Activated naive CD4-positive, alpha-beta T cell treated with anti-CD3 and anti-CD28 coated beads, Interleukin-2, amount 50 U/mL, for 72 hours (primary cell): ENCODE results near the gene RBM22. TPM values are rescaled to one million over a fixed set of nuclear protein-coding genes. Genes with fewer than 3 reads are reported as not detected.

Source experiments
- ATAC-seq, 2 donors: fragments of 150-1000 bp; cut with Tn5 transposase; 2 replicates each; pipeline ENCODE4 v1.10.0; 2021; ENCODE audit warnings: mild to moderate bottlenecking in 2 of 2, moderate library complexity in 2 of 2
- DNase-seq, 2 donors: peaks; one replicate each; pipeline ENCODE4 v3.0.0; 2021 to 2022; ENCODE audit warnings: low spot score in 2 of 2
- H3K27ac Mint-ChIP-seq, 2 donors: one replicate each; pipeline ENCODE4 v1.8.0; 2022; ENCODE audit warnings: mild to moderate bottlenecking in 2 of 2, mixed read lengths in 2 of 2
- H3K36me3 Mint-ChIP-seq, 2 donors: one replicate each; pipeline ENCODE4 v1.8.0; 2022; ENCODE audit warnings: mixed read lengths in 2 of 2
- H3K9me3 Mint-ChIP-seq, 2 donors: one replicate each; pipeline ENCODE4 v1.8.0; 2022; ENCODE audit warnings: mixed read lengths in 2 of 2
- total RNA-seq, 2 donors: library from RNA; stranded (reverse); gene quantifications; one replicate each; pipeline ENCODE4 v1.2.3, GENCODE V29; 2022

The RBM22 gene
- total RNA-seq, 2 donors from 2014 or later, result 62.0 to 104 TPM

GRCh38 chr5:150660108-150660831, 40.6 kb downstream of the RBM22 start:
- DNase-seq (no peak), ATAC-seq (no peak)
- Mint-ChIP-seq H3K27ac (no peak overlapping the region), H3K36me3 (no peaks in the 10 kb centered on the region), H3K9me3 (no peaks in the 10 kb centered on the region)

- Mint-ChIP-seq H3K9me3 (no peaks in the 10 kb centered on the region), H3K27ac (no peak overlapping the region), H3K36me3 (no peaks in the 10 kb centered on the region)
- no peak for ATAC-seq
- peak in 1 of 2 donors; percentile 26 for DNase-seq
These were observed 41.3 kb downstream of the RBM22 start for GRCh38 chr5:150659360-150660107.

GRCh38 chr5:150658699-150659265, 42.1 kb downstream of the RBM22 start:
- ATAC-seq (no peak), DNase-seq (no peak)
- no peaks in the 10 kb centered on the region for H3K36me3 Mint-ChIP-seq
- no peak overlapping the region for H3K27ac Mint-ChIP-seq
- H3K9me3 Mint-ChIP-seq, result no peaks in the 10 kb centered on the region

GRCh38 chr5:150658121-150658520, 42.7 kb downstream of the RBM22 start:
- Mint-ChIP-seq H3K9me3 (no peaks in the 10 kb centered on the region), H3K36me3 (no peaks in the 10 kb centered on the region), H3K27ac (no peak overlapping the region)
- DNase-seq (no peak), ATAC-seq (no peak)

GRCh38 chr5:150656191-150657132, 44.4 kb downstream of the RBM22 start:
- no peak overlapping the region for H3K27ac Mint-ChIP-seq
- H3K9me3 Mint-ChIP-seq, result no peaks in the 10 kb centered on the region
- no peaks in the 10 kb centered on the region for H3K36me3 Mint-ChIP-seq
- peak; percentile 75 to 84 for DNase-seq
- peak; percentile 87 to 89 for ATAC-seq

GRCh38 chr5:150655221-150655620, 45.6 kb downstream of the RBM22 start:
- no peak for DNase-seq
- H3K36me3 Mint-ChIP-seq, result no peaks in the 10 kb centered on the region
- no peak for ATAC-seq
- no peaks in the 10 kb centered on the region for H3K9me3 Mint-ChIP-seq
- H3K27ac Mint-ChIP-seq, result no peak overlapping the region

GRCh38 chr5:150653762-150654556, 46.9 kb downstream of the RBM22 start:
- Mint-ChIP-seq H3K9me3 (no peaks in the 10 kb centered on the region), H3K36me3 (no peaks in the 10 kb centered on the region), H3K27ac (no peak overlapping the region)
- DNase-seq, result no peak
- no peak for ATAC-seq

GRCh38 chr5:150653145-150653761, 47.6 kb downstream of the RBM22 start:
- H3K9me3 Mint-ChIP-seq, result no peaks in the 10 kb centered on the region
- H3K27ac Mint-ChIP-seq, result no peak overlapping the region
- no peaks in the 10 kb centered on the region for H3K36me3 Mint-ChIP-seq
- DNase-seq (no peak), ATAC-seq (no peak)

GRCh38 chr5:150651924-150652671, 48.8 kb downstream of the RBM22 start:
- H3K36me3 Mint-ChIP-seq, result no peaks in the 10 kb centered on the region
- H3K9me3 Mint-ChIP-seq, result no peaks in the 10 kb centered on the region

GRCh38 chr5:150651382-150651781, 49.5 kb downstream of the RBM22 start:
- Mint-ChIP-seq H3K36me3 (no peaks in the 10 kb centered on the region), H3K27ac (no peak overlapping the region), H3K9me3 (no peaks in the 10 kb centered on the region)
- DNase-seq, result no peak
- no peak for ATAC-seq

More at GRCh38 chr5:150651924-150652671, 48.8 kb downstream of the RBM22 start:
- peak overlapping the region in 1 of 2 donors; percentile 26 for H3K27ac Mint-ChIP-seq
- no peak for DNase-seq
- no peak for ATAC-seq

- Mint-ChIP-seq H3K9me3 (no peaks in the 10 kb centered on the region), H3K36me3 (no peaks in the 10 kb centered on the region), H3K27ac (peak overlapping the region; percentile 54 to 61)
- DNase-seq (no peak), ATAC-seq (no peak)
These were observed 50.5 kb downstream of the RBM22 start for GRCh38 chr5:150650021-150651006.

GRCh38 chr5:150649108-150650020, 51.5 kb downstream of the RBM22 start:
- DNase-seq (no peak), ATAC-seq (no peak)
- Mint-ChIP-seq H3K9me3 (no peaks in the 10 kb centered on the region), H3K27ac (peak overlapping the region in 1 of 2 donors; percentile 54), H3K36me3 (no peaks in the 10 kb centered on the region)
